ENCODE measurements around the gene OR8A1.

- TF ChIP-seq POLR2A (IDR thresholded peaks at IDR 0.05) = no peak
- TF ChIP-seq CTCF (IDR thresholded peaks at IDR 0.05) = no peak
Observed at GRCh38 chr11:124538019-124538418, 31.8 kb upstream of the OR8A1 start.

All from body of pancreas (tissue), 4 donors.